Esophagus muscularis mucosa (tissue), 4 donors: Measurements from ENCODE around the gene IDH3A. TPM values are rescaled to one million over a fixed set of nuclear protein-coding genes. Genes with fewer than 3 reads are reported as not detected.

ENCODE experiments used
- DNase-seq: peaks from one replicate; pipeline ENCODE4 v3.0.0-alpha.2; 2017; ENCODE audit errors: extremely low spot score
- H3K27ac ChIP-seq, 4 donors: fragments of 200-600 bp; sonication (generic); replicated peaks in 1 of 4; 1 replicate in 3 of 4; 2 replicates in 1 of 4; pipeline ENCODE4 v1.5.1; 2016 to 2019; ENCODE audit warnings: mild to moderate bottlenecking in 1 of 4
- H3K27me3 ChIP-seq, 4 donors: fragments of 200-600 bp; sonication (generic); one replicate each; pipeline versions ENCODE4 v1.5.1 to v1.6.0; 2016 to 2019
- H3K36me3 ChIP-seq, 4 donors: fragments of 200-600 bp; sonication (generic); one replicate each; pipeline ENCODE4 v1.5.1; 2016 to 2019
- H3K4me1 ChIP-seq, 4 donors: fragments of 200-600 bp; sonication (generic); one replicate each; pipeline ENCODE4 v1.5.1; 2016 to 2019
- H3K4me3 ChIP-seq, 4 donors: fragments of 200-600 bp; sonication (generic); 1 replicate in 2 of 4; 2 replicates in 2 of 4; pipeline ENCODE4 v1.5.1; 2016 to 2019; ENCODE audit warnings: mild to moderate bottlenecking in 4 of 4, moderate library complexity in 1 of 4
- H3K9me3 ChIP-seq, 4 donors: fragments of 200-600 bp; sonication (generic); 1 replicate in 3 of 4; 2 replicates in 1 of 4; pipeline ENCODE4 v1.5.1; 2016 to 2019
- EP300 ChIP-seq: sonication (generic); formaldehyde crosslinking; IDR thresholded peaks from one replicate; pipeline ENCODE4 v1.6.1; 2017; ENCODE audit warnings: antibody characterized with exemption
- POLR2A ChIP-seq: fragments of 450-650 bp; IDR thresholded peaks from one replicate; pipeline ENCODE4 v1.6.1; 2017; ENCODE audit warnings: antibody characterized with exemption, moderate library complexity, mild to moderate bottlenecking, low read depth
- POLR2AphosphoS5 ChIP-seq, 2 donors: sonication (generic); formaldehyde crosslinking; IDR thresholded peaks; one replicate each; pipeline ENCODE4 v1.6.1; 2017; ENCODE audit warnings: antibody characterized with exemption in 2 of 2
- WGBS: methylation state at CpG from one replicate; pipeline ENCODE4 v1.1.5; 2018; 5-methylcytosine and 5-hydroxymethylcytosine counted together
- intact Hi-C: fragments of 100-400 bp; cut with DNase I; formaldehyde crosslinking; loops from one replicate; pipeline ENCODE4 v1.15.1; 2023
- total RNA-seq, 4 donors: library from RNA; depleted of rRNA; stranded (reverse); fragments of >200 nt; gene quantifications; one replicate each; pipeline versions ENCODE4 v1.1.0 to v1.2.1, GENCODE V29; 2016
- TF ChIP-seq, protein P1 (sequence below), 3 experiments: fragments of 200-600 bp in 2 of 3; fragments of 450-650 bp in 1 of 3; sonication (generic) in 2 of 3; IDR thresholded peaks; one replicate each; pipeline ENCODE4 v1.5.1; 2017 to 2019; ENCODE audit warnings: antibody characterized with exemption in 3 of 3, mild to moderate bottlenecking in 2 of 3, moderate library complexity in 1 of 3

Gene IDH3A
- total RNA-seq, 4 donors from 2014 or later, result 59.4 to 122 (median 78.1) TPM

DNA sequence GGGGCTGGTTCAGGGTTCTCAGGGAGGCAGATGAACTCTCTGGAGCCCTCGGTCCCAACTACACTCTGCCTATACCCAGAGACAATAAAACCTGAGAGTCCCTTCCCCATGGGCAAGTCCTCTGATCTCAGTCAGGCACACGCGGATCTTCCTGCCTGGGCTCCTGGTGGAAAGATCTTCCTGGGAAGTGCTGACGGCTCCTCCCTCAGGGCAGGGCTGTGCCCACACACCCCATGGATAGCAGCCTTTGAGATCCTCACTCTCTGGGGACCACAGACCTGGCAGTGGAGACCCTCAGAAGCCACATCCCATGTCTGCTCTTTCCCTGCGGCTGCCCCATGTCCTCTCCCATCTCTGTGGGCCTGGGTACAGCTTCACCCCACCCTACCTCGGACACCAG is 46.4 kb upstream of the IDH3A start:
- Histone ChIP-seq H3K9me3 (no peaks in the 10 kb centered on the region), H3K36me3 (no peaks in the 10 kb centered on the region), H3K4me1 (no peaks in the 10 kb centered on the region), H3K4me3 (no peak overlapping the region), H3K27ac (no peak overlapping the region), H3K27me3 (no peaks in the 10 kb centered on the region)
- 93% methylated on average over 6 of the region's 6 CpGs for WGBS
- TF ChIP-seq POLR2AphosphoS5 (IDR thresholded peaks at IDR 0.05), result no peak
- TF ChIP-seq, protein P1, sequence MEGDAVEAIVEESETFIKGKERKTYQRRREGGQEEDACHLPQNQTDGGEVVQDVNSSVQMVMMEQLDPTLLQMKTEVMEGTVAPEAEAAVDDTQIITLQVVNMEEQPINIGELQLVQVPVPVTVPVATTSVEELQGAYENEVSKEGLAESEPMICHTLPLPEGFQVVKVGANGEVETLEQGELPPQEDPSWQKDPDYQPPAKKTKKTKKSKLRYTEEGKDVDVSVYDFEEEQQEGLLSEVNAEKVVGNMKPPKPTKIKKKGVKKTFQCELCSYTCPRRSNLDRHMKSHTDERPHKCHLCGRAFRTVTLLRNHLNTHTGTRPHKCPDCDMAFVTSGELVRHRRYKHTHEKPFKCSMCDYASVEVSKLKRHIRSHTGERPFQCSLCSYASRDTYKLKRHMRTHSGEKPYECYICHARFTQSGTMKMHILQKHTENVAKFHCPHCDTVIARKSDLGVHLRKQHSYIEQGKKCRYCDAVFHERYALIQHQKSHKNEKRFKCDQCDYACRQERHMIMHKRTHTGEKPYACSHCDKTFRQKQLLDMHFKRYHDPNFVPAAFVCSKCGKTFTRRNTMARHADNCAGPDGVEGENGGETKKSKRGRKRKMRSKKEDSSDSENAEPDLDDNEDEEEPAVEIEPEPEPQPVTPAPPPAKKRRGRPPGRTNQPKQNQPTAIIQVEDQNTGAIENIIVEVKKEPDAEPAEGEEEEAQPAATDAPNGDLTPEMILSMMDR (IDR thresholded peaks at IDR 0.05), result no peak
- no peak for TF ChIP-seq EP300
- no peak for DNase-seq
- intact Hi-C loops, result no loop called here

DNA sequence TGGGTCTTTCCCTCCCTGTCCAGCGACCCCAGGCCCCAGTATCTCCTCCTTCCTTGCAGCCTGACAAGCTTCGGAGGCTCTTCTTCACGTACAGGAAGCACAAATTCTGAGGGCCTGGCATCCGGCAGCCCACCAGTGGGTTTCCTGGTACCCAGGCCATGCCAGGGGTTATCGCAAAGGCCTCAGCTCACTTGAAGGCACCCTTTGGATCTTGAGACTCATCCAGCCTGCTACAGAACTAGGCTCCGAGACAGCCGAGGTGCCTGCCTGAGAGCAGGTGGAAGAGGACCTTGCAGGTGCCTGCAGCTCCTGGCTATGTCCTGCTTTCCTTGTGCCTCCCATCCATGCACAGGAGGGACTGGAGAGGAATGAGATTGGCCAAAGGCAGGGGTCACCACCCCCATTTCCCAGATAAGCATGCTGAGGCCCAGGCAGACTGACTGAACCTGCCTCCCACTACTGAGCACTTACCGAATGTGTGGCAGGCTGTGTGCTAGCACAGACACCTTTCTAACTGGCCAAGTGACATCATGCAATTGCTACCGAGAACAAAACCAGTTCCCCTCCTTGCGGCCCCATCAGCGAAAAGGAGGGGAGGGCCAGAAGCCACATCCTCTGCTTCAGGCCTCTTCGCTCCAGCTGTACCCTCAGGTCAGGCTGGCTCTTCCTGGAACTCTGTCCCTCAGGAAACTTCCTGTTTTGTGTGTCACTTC is 45.6 kb upstream of the IDH3A start:
- intact Hi-C loops, result no loop called here
- no peak for DNase-seq
- Histone ChIP-seq H3K27ac (no peak overlapping the region), H3K36me3 (no peaks in the 10 kb centered on the region), H3K4me1 (peaks cover 0 to 3% (median 0%) of the 10 kb centered on the region in 4 donors), H3K9me3 (no peaks in the 10 kb centered on the region), H3K4me3 (no peak overlapping the region), H3K27me3 (no peaks in the 10 kb centered on the region)
- no peak for TF ChIP-seq POLR2AphosphoS5 (IDR thresholded peaks at IDR 0.05)
- no peak for TF ChIP-seq POLR2A
- TF ChIP-seq EP300, result no peak
- TF ChIP-seq, protein P1 (IDR thresholded peaks at IDR 0.05), result no peak
- WGBS, result 61% methylated on average over 5 of the region's 12 CpGs

DNA sequence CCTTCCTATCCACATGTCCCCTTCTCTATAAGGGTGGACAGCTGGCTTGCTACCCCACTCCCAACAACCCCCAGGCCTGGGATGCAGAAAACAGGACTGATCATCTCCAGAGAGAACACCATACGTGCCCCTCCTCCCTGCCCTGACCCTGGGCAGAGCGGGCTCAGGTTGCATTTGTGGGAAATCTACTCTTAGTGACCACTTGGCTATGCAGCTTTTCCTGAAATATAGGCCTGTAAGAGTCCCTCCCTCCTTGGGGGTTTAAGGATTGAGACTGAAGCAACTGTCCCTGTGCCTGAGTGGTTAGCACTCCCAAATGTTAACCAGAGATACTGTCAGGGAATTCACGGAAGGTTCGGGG is 45.1 kb upstream of the IDH3A start:
- peaks cover 0 to 3% (median 0%) of the 10 kb centered on the region in 4 donors for H3K4me1 ChIP-seq
- no peak for TF ChIP-seq POLR2A
- TF ChIP-seq, protein P1 (IDR thresholded peaks at IDR 0.05), result no peak
- no peak for TF ChIP-seq EP300
- no peak for TF ChIP-seq POLR2AphosphoS5 (IDR thresholded peaks at IDR 0.05)
- no peak for DNase-seq
- no peaks in the 10 kb centered on the region for H3K27me3 ChIP-seq
- no peak overlapping the region for H3K27ac ChIP-seq
- 82% methylated on average over 4 of the region's 4 CpGs for WGBS
- no peaks in the 10 kb centered on the region for H3K9me3 ChIP-seq
- intact Hi-C loops, result no loop called here
- H3K4me3 ChIP-seq, result no peak overlapping the region
- H3K36me3 ChIP-seq, result no peaks in the 10 kb centered on the region

DNA sequence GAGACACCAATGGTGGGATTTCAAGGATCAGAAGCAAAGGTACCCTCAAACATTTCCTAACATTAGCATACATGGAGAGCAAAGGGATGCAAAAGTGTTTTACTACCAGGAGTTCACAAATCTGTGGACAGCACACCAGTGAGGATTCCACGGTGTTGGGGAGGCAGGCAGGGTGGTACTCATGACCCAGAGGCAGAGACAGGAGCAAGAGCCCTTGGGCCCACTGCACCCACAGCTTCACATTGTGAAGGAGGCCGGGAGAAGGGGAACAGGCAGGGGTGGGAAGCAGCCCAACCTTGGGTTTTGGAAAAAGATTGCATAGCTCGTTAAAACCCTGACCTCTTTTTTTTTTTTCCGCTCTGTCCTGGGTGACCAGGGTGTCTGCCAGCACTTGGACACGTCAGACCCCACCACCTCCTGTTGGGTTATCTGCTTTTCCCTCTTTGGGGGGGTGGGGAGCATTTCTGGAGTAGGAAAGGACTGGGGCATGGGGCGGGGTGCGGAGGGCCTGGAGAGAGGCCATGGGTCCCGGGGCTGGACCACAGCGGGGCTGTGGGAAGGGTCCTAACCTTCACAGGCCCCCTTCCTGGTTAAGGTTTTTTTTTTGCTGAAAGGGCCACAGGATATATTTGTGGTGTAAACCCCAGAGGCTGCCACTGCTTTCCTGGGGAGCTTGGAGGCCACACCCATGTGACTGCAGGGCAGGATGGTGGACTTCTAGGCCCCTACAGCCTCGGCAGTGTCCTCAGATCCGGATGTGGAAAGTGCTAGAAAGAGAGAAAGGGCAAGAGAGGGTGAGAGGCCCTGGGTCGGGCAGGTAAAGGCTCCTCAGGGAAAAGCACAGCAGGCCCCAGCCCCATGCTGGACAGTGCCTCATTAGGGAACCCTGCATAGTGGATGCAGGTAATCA is 44.3 kb upstream of the IDH3A start:
- DNase-seq, result no peak
- intact Hi-C loops, result no loop called here
- H3K36me3 ChIP-seq, result no peaks in the 10 kb centered on the region
- no peak overlapping the region for H3K27ac ChIP-seq
- WGBS, result 86% methylated on average over 12 of the region's 12 CpGs
- TF ChIP-seq, protein P1 (IDR thresholded peaks at IDR 0.05), result no peak
- TF ChIP-seq POLR2A (no peak), EP300 (no peak), POLR2AphosphoS5 (IDR thresholded peaks at IDR 0.05) (no peak)
- no peak overlapping the region for H3K4me3 ChIP-seq
- no peaks in the 10 kb centered on the region for H3K9me3 ChIP-seq
- peaks cover 0 to 3% (median 0%) of the 10 kb centered on the region in 4 donors for H3K4me1 ChIP-seq
- no peaks in the 10 kb centered on the region for H3K27me3 ChIP-seq
